B cell (primary cell): Measurements from ENCODE around the gene NR6A1. TPM values are rescaled to one million over a fixed set of nuclear protein-coding genes. Genes with fewer than 3 reads are reported as not detected.
"Not testable (repeated sequence)": the region's sequence is repeated elsewhere in the genome, so short reads cannot be mapped to it uniquely, and the experiment has no call there.

Source experiments
- ATAC-seq: fragments of 200-7000 bp; cut with Tn5 transposase; one replicate; pipeline ENCODE4 v1.10.0; 2021; ENCODE audit warnings: low read depth, mild to moderate bottlenecking, moderate number of reproducible peaks, moderate library complexity
- CTCF ChIA-PET: fragments of 350-600 bp; sonication (Branson Sonifier 250); formaldehyde crosslinking; loops from one replicate; lab custom pipeline; 2021; ENCODE audit warnings: antibody characterized with exemption, inconsistent platforms; lab: Charles Lee
- POLR2A ChIA-PET: fragments of 350-600 bp; sonication (Branson Sonifier 250); formaldehyde crosslinking; loops from one replicate; lab custom pipeline; 2021; ENCODE audit warnings: antibody characterized with exemption; lab: Charles Lee
- DNase-seq: peaks from one replicate; pipeline ENCODE4 v3.0.0; 2013
- H2AFZ ChIP-seq: 2 replicates; pipeline ENCODE4 v1.6.1; 2012; ENCODE audit warnings: mild to moderate bottlenecking, low read depth, low read length; ENCODE audit not compliant: insufficient read depth, poor library complexity, severe bottlenecking
- H3K27ac ChIP-seq, 2 donors: 1 replicate in 1 of 2; 2 replicates in 1 of 2; pipeline ENCODE4 v1.5.1; 2012 to 2013; ENCODE audit warnings: low read length in 2 of 2, mild to moderate bottlenecking in 2 of 2, moderate library complexity in 1 of 2
- H3K27me3 ChIP-seq, 4 experiments: fragments of 200-600 bp in 1 of 4; sonication (generic) in 1 of 4; replicated peaks in 1 of 4; 1 replicate in 2 of 4; 2 replicates in 2 of 4; pipeline versions ENCODE4 v1.6.1 to v1.7.0; 2013 to 2016; ENCODE audit warnings: low read length in 3 of 4, mild to moderate bottlenecking in 2 of 4, mixed read lengths in 1 of 4, moderate library complexity in 1 of 4; ENCODE audit not compliant: insufficient read depth in 4 of 4, control insufficient read depth in 3 of 4; ENCODE audit errors: control extremely low read depth in 1 of 4
- H3K36me3 ChIP-seq, 2 experiments: replicated peaks in 1 of 2; 1 replicate in 1 of 2; 2 replicates in 1 of 2; pipeline versions ENCODE4 v1.6.1 to v1.7.1; 2013; ENCODE audit warnings: low read length in 1 of 2; ENCODE audit not compliant: insufficient read depth in 2 of 2, control insufficient read depth in 1 of 2; ENCODE audit errors: control extremely low read depth in 1 of 2, extremely low read depth in 1 of 2
- H3K4me1 ChIP-seq, 2 donors: fragments of 200-600 bp in 1 of 2; sonication (generic) in 1 of 2; 1 replicate in 1 of 2; 2 replicates in 1 of 2; pipeline versions ENCODE4 v1.5.1 to v1.6.1; 2013 to 2017; ENCODE audit warnings: low read length in 2 of 2; ENCODE audit not compliant: control insufficient read depth in 2 of 2, insufficient read depth in 2 of 2
- H3K4me2 ChIP-seq: replicated peaks from 2 replicates; pipeline ENCODE3; 2012; ENCODE audit warnings: mild to moderate bottlenecking, low read depth, low read length; ENCODE audit not compliant: poor library complexity, severe bottlenecking
- H3K4me3 ChIP-seq, 5 experiments: fragments of 200-600 bp in 1 of 5; sonication (generic) in 1 of 5; 1 replicate in 3 of 5; 2 replicates in 2 of 5; pipeline versions ENCODE4 v1.5.1 to v1.7.0; 2011 to 2016; ENCODE audit warnings: low read length in 4 of 5, mild to moderate bottlenecking in 4 of 5, low read depth in 2 of 5, control low read depth in 1 of 5, moderate library complexity in 1 of 5; ENCODE audit not compliant: insufficient read depth in 1 of 5; ENCODE audit errors: control extremely low read depth in 1 of 5, extremely low read depth in 1 of 5
- H3K79me2 ChIP-seq: fragments of 200-600 bp; sonication (generic); one replicate; pipeline ENCODE4 v1.6.0; 2016; ENCODE audit warnings: low read length; ENCODE audit not compliant: control insufficient read depth, insufficient read depth
- H3K9ac ChIP-seq: fragments of 200-600 bp; sonication (generic); 2 replicates; pipeline ENCODE4 v1.6.1; 2017; ENCODE audit warnings: mild to moderate bottlenecking, low read length, moderate library complexity
- H3K9me3 ChIP-seq, 3 donors: one replicate each; pipeline versions ENCODE4 v1.6.1 to v1.7.1; 2013; ENCODE audit warnings: low read length in 2 of 3; ENCODE audit not compliant: control insufficient read depth in 2 of 3, insufficient read depth in 1 of 3; ENCODE audit errors: control extremely low read depth in 1 of 3
- H4K20me1 ChIP-seq: 2 replicates; pipeline ENCODE4 v1.6.0; 2012; ENCODE audit warnings: mild to moderate bottlenecking, low read length; ENCODE audit not compliant: insufficient read depth, control insufficient read depth, poor library complexity, severe bottlenecking
- H3K27ac Mint-ChIP-seq: one replicate; pipeline ENCODE4 v1.8.0; 2021; ENCODE audit warnings: mixed read lengths
- H3K27me3 Mint-ChIP-seq: one replicate; pipeline ENCODE4 v1.8.0; 2021; ENCODE audit warnings: mixed read lengths
- H3K4me1 Mint-ChIP-seq: one replicate; pipeline ENCODE4 v1.8.0; 2021; ENCODE audit warnings: mixed read lengths
- H3K4me3 Mint-ChIP-seq: one replicate; pipeline ENCODE4 v1.8.0; 2021; ENCODE audit warnings: mixed read lengths
- H3K9me3 Mint-ChIP-seq: one replicate; pipeline ENCODE4 v1.8.0; 2022; ENCODE audit warnings: mixed read lengths; ENCODE audit not compliant: insufficient read depth
- CTCF ChIP-seq: fragments of 200-600 bp; IDR thresholded peaks from one replicate; pipeline ENCODE4 v1.8.0; 2022; ENCODE audit warnings: antibody characterized with exemption, mild to moderate bottlenecking
- EZH2 ChIP-seq: IDR thresholded peaks from 2 replicates; pipeline ENCODE4 v1.6.1; 2012; ENCODE audit warnings: borderline replicate concordance, low read depth, mild to moderate bottlenecking, moderate library complexity, low read length; ENCODE audit not compliant: insufficient read depth, poor library complexity, severe bottlenecking
- WGBS: methylation state at CpG from one replicate; pipeline ENCODE4 v1.1.5; 2013; ENCODE audit warnings: missing lambda C conversion rate; ENCODE audit not compliant: insufficient coverage; 5-methylcytosine and 5-hydroxymethylcytosine counted together
- intact Hi-C: fragments of 100-400 bp; cut with micrococcal nuclease; formaldehyde crosslinking; loops from one replicate; pipeline ENCODE4 v1.10.0; 2022
- polyA plus RNA-seq: library from polyadenylated mRNA; depleted of rRNA; stranded (reverse); fragments of >200 nt; gene quantifications from 2 replicates; pipeline ENCODE4 v1.2.3, GENCODE V29; 2012
- total RNA-seq, 2 donors: library from RNA; stranded (reverse); fragments of 120-200 nt in 1 of 2; gene quantifications; 1 replicate in 1 of 2; 2 replicates in 1 of 2; pipeline versions ENCODE4 v1.2.3 to v1.2.4, GENCODE V29; 2013 to 2022

NR6A1 gene
- total and polyA plus RNA-seq, 2 donors (not counting 1 experiment from before 2014, with no cell fraction given), result 0.09 to 0.67 TPM

GRCh38 chr9:124616961-124617360 lies 154.2 kb downstream of the NR6A1 start:
- Histone ChIP-seq H3K9me3 (no peaks in the 10 kb centered on the region), H3K9ac (no peak overlapping the region), H3K4me1 (no peaks in the 10 kb centered on the region), H3K36me3 (no peaks in the 10 kb centered on the region), H3K27me3 (no peaks in the 10 kb centered on the region), H2AFZ (no peak overlapping the region), H3K27ac (no peak overlapping the region), H3K4me3 (no peak overlapping the region), H4K20me1 (no peaks in the 10 kb centered on the region), H3K79me2 (no peaks in the 10 kb centered on the region), H3K4me2 (no peak overlapping the region)
- POLR2A ChIA-PET, result no interaction called here
- DNase-seq, result no peak
- CTCF ChIA-PET, result interaction anchor here (0.6 to 3.0 kb wide), 33 partner anchors 10 to 929 kb away, joined by 3 to 87 read pairs (median 5); partner anchors contain the start of gene WDR38
- Mint-ChIP-seq H3K4me3 (no peak overlapping the region), H3K9me3 (no peaks in the 10 kb centered on the region), H3K4me1 (no peaks in the 10 kb centered on the region), H3K27me3 (no peaks in the 10 kb centered on the region), H3K27ac (no peak overlapping the region)
- no peak for ATAC-seq
- no CpG with 5 or more reads among the region's 3 CpGs for WGBS
- intact Hi-C loops, result loop anchor here (1.0 to 2.0 kb wide), 2 partner anchors 152 to 757 kb away; no protein-coding TSS in a partner anchor
- TF ChIP-seq CTCF, result no peak
- TF ChIP-seq EZH2, result no peak

- H3K9me3 ChIP-seq, H3K4me2 ChIP-seq, POLR2A ChIA-PET, H3K27ac ChIP-seq, H3K27me3 Mint-ChIP-seq, H3K79me2 ChIP-seq, H3K4me1 ChIP-seq, H3K27me3 ChIP-seq, H3K4me3 ChIP-seq, H3K4me3 Mint-ChIP-seq, H4K20me1 ChIP-seq, H2AFZ ChIP-seq, ATAC-seq, H3K27ac Mint-ChIP-seq, DNase-seq, H3K4me1 Mint-ChIP-seq, H3K9me3 Mint-ChIP-seq, H3K36me3 ChIP-seq, H3K9ac ChIP-seq: not testable (repeated sequence)
- CTCF ChIA-PET, result interaction anchor here (0.5 to 1.3 kb wide), 8 partner anchors 9 to 95 kb away, joined by 3 to 8 read pairs (median 3); no protein-coding TSS in a partner anchor
- intact Hi-C loops, result loop anchor here (2.0 kb wide), 1 partner anchor 153 kb away; no protein-coding TSS in a partner anchor
- WGBS, result 91% methylated on average over 7 of the region's 7 CpGs
These were observed 155.3 kb downstream of the NR6A1 start for GRCh38 chr9:124615840-124616239.
